Skin of body (tissue), 2 donors: Measurements from ENCODE around the gene COL24A1. TPM values are rescaled to one million over a fixed set of nuclear protein-coding genes. Genes with fewer than 3 reads are reported as not detected.
"Not testable (repeated sequence)": the region's sequence is repeated elsewhere in the genome, so short reads cannot be mapped to it uniquely, and the experiment has no call there.

ENCODE experiments used
- DNase-seq: peaks from one replicate; lab custom pipeline; 2025; lab: John Stamatoyannopoulos, UW
- total RNA-seq: library from RNA; depleted of rRNA; stranded (reverse); fragments of >200 nt; gene quantifications from one replicate; pipeline ENCODE4 v1.2.3, GENCODE V29; 2014

Gene COL24A1
- total RNA-seq, 1 donor from 2014 or later: 5.6 TPM

DNA sequence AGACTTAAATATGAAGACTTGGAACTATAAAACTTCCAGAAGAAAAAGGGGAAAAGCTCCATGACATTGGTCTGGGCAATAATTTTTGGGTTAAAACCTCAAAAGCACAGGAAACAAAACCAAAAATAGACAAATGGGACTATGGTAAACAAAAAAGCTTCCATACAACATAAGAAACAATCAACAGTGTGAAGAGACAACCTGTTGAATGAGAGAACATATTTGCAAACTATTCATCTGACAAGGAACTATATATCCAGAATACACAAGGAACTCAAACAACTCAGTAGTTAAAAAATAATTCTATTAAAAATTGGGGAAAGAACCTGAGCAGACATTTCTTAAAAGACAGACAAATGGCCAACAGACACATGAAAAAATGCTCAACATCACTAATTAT is 255.7 kb downstream of the COL24A1 start:
- DNase-seq: no peak

GRCh38 chr1:85898861-85899260 is 257.7 kb downstream of the COL24A1 start:
- no peak for DNase-seq

DNA sequence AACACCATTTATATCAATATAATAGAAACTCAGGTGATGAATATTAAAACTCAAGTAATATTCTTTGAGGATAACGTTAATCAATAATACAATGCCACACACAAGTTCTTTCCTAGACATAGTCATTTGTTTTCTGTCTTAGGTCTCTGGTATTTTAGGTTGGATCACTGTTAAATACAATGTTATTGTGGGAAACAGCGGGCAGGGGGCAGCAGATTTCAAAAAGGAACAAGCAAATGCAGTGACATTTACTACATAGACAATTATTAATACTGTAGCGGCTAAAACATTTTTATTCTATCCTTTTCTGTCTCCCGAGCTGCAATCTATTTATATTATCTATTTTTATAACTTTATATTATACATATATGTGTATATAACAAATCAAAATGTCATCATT is 261.9 kb downstream of the COL24A1 start:
- DNase-seq: peak; percentile 20

- DNase-seq: no peak
These were observed 264.2 kb downstream of the COL24A1 start for GRCh38 chr1:85892366-85892765.

GRCh38 chr1:85889870-85890269 is 266.7 kb downstream of the COL24A1 start:
- no peak for DNase-seq

DNA sequence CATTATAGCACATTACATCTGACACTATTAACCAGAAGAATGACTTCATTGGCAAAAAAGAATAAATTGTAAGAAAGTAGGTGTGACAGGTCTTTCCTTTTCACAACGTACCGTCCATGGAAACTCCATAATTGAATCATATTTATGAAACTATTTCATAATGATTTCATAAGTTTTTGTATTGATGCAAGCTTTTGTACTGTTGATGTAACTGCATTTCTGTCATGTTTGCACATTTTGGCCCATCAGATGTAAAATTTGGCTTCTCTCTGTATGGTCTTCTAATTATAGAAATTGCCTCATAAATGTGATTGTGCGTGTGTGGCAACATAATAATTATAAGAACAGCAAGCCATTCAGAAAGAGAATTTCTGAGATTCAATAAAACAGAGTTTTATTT is 267.7 kb downstream of the COL24A1 start:
- DNase-seq: peak; percentile 51

DNA sequence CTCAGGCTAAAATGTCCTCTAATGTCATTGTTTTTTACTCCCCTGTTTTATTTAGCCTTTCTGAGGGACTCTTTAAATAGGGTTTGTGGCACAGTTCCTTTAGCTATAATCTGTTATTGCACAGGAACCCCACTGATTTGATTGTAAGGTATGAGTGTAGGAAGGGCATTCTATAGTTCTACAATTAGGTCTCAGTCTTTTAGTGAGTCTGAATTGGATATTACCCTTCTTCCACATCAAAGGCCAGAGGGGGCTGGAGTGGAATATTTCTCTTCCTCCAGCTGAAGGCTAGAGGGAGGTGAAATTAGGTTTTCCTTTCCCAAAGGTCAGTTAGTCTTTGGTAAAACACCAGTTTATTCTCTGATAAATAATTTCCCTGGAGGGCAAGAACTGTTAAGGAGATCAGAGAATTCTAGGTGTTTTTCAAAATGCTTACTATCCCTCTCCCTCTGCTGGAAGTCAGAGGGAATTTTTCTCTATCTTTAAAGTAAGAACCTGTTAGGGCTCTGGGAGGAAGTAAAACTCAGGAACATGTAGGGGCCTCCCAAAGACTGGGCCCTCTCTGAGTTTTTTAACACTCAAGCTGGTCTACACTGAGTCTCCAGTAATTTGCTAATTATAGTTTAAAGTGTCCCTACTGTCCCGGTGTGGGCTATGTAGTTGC is 272.1 kb downstream of the COL24A1 start:
- no peak for DNase-seq

- no peak for DNase-seq
These were observed 289.4 kb downstream of the COL24A1 start for GRCh38 chr1:85867189-85867588.

DNA sequence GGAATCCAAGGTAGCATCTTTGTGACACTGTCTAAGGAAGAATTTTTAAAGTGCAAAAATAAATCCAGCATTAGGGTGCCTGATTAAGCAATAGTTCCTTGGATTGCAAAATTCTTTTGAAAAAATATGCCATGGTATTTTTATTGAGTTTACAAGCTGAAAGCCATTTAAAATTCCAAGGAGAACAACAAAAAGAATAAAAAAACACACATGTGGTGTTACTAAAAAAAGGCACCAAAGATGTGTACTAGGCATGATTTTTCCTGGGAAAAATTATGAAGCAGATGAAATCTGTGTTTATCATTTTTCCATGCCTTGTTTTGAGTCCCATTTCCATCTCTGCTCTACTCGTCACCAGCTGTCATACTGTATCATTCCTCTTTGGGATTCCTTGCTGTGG is 291.4 kb downstream of the COL24A1 start:
- DNase-seq: peak; percentile 60

GRCh38 chr1:85864727-85865126 is 291.8 kb downstream of the COL24A1 start:
- DNase-seq: no peak

DNA sequence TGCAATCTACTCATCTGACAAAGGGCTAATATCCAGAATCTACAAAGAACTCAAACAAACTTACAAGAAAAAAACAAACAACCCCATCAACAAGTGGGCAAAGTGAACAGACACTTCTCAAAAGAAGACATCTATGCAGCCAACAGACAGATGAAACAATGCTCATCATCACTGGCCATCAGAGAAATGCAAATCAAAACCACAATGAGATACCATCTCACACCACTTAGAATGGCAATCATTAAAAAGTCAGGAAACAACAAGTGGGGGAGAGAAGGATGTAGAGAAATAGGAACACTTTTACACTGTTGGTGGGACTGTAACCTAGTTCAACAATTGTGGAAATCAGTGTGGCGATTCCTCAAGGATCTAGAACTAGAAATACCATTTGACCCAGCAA is 292.9 kb downstream of the COL24A1 start:
- not testable (repeated sequence) for DNase-seq

GRCh38 chr1:85862456-85862855 is 294.1 kb downstream of the COL24A1 start:
- no peak for DNase-seq

DNA sequence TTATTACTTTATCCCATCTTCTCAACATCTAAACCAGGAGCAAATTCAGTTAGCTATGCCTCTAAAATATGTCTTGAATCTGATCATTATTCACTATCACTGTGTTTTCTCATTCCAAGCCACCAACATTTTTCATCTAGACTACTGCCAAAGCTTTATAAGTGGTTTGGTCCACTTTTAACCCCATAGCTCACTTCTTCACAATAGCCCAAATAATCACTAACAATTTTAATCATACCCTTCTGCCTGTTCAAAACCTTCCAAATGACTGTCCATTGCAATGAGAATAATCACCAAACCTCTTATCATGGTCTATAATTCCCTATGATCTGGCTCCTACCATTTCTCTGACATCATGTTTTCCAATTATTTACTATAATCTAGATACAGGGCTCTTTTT is 298.6 kb downstream of the COL24A1 start:
- no peak for DNase-seq

- DNase-seq: no peak
These were observed 306.3 kb downstream of the COL24A1 start for GRCh38 chr1:85850238-85850637.

DNA sequence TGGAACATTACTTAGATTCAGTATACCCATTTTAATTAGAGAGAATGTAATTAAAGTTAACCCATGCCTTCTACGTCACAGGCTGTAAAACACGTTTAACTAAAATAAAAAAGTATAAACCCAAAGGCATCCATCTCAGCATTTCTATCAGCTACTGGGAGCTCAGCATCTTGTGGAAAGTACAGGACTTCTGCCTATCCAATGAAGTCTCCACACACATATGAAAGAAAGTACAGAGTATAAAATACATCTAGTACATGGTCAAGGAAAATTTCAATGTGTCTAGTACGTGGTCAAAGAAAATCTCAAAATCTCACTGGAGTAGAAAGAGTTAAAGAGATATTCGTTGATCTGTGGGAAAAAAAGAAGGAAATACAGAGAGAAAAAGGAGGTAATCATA is 306.9 kb downstream of the COL24A1 start:
- DNase-seq: no peak

GRCh38 chr1:85847356-85847755 is 309.2 kb downstream of the COL24A1 start:
- no peak for DNase-seq

GRCh38 chr1:85846706-85847105 is 309.9 kb downstream of the COL24A1 start:
- DNase-seq: no peak

DNA sequence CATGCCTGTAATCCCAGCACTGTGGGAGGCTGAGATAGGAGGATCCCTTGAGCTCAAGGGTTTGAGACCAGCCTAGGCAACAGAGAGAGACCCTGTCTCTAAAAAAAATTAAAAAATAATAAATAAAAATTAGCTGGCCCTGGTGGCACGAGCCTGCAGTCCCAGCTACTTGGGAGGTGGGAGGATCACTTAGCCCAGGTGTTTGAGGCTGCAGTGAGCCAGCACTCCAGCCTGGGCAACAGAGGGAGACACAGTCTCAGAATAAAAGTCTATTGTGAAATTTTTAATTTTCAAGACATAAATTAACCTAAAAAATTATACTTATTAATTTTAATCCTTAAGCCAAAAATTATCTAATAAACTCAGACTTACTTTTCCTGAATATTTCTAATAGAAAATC is 317.1 kb downstream of the COL24A1 start:
- DNase-seq: no peak

DNA sequence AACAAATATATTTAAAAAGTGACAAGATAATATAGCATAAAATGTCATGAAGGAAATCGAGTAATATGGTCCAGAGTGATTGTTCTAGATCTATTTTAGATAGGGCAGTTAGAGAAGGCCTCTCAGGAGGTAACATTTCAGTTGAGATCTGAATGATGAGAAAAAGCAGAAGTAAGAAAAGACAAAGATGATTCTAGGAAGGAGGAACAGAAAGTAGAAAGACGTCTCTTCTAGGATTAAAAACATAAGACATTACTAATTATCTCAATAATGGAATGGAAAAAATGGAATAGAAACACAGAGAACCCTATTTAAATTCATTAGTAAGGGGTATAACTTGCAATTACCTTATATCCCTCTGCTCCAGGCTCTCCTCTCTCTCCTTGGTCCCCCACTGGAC is 318.3 kb downstream of the COL24A1 start:
- no peak for DNase-seq

- no peak for DNase-seq
These were observed 319.8 kb downstream of the COL24A1 start for GRCh38 chr1:85836736-85837135.

GRCh38 chr1:85833165-85833564 is 323.4 kb downstream of the COL24A1 start:
- DNase-seq: not testable (repeated sequence)

GRCh38 chr1:85830837-85831236 is 325.7 kb downstream of the COL24A1 start:
- no peak for DNase-seq

GRCh38 chr1:85824066-85824840 is 332.3 kb downstream of the COL24A1 start:
- DNase-seq: no peak
